HG02610 (cell line): Measurements from ENCODE around the gene ARCN1.
"Not testable (repeated sequence)": the region's sequence is repeated elsewhere in the genome, so short reads cannot be mapped to it uniquely, and the experiment has no call there.

Source experiments
- ATAC-seq: cut with Tn5 transposase; IDR thresholded peaks from one replicate; pipeline ENCODE4 v1.9.1; 2021; ENCODE audit warnings: mild to moderate bottlenecking, moderate library complexity; ENCODE audit not compliant: unreplicated experiment

ARCN1 gene

DNA sequence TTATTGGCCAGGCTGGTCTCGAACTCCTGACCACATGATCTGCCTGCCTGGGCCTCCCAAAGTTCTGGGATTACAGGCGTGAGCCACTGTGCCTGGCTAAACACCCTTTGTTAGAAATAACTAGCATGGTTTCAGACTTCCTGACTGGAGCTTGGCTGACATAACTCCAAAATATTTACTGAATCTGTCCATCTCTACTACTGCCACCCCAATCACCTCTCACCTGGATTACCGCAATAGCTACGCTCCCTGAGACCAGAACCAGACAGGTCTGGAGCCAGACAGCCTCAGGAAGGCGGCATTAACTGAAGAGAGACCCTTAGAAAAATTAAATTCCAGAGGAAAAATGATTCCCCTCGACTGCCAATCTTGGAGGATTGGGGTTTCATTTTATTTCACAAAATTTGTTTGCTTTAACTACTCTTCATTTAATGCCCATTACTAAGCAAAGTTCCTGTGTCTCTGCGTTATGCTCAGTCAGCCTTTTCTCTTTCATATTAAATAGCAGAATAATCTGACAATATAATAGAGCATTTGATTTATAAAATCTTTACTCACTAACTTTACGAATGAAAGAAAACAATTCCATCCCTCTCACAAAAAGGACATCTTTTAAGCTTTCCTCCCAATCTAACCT, 28.1 kb upstream of the ARCN1 start:
- no peak for ATAC-seq

GRCh38 chr11:118544647-118545010, 27.6 kb upstream of the ARCN1 start:
- ATAC-seq: no peak

DNA sequence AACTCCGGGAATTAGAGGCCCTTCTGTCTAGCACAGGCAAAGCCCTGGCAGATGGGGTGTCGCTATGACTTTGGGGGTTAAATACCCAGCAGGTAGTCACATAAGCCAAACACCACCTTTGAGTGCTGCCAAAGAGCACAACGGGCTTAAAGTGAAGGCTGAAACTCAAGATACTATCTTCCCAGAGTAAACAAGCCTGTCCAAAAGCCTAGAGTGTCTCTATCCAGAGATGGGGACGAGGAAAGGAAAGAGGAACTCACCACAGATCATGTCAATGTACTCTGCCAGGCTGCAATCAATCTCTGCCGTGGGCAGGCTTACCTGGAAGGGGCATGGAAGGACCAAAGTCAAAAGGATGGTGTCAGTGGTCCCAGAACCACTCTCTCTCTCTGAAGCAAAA, 26.7 kb upstream of the ARCN1 start:
- ATAC-seq: no peak

DNA sequence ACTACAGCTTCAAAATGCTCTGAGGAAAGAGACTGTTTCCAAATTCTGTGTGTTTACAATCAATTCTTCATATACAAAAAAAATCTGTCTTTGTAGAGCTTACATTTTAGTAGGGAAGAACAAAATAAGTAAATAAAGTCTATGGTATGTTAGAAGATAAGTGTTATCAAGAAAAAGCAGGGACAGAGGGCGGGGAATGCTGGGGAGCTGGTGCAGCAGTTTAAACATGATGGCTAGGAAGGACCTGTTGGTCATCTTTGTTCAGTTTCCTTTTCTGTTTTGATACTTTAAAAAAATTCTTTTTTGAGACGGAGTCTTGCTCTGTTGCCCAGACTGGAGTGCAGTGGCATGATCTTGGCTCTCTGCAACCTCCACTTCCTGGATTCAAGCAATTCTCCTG, 25.1 kb upstream of the ARCN1 start:
- ATAC-seq: no peak

DNA sequence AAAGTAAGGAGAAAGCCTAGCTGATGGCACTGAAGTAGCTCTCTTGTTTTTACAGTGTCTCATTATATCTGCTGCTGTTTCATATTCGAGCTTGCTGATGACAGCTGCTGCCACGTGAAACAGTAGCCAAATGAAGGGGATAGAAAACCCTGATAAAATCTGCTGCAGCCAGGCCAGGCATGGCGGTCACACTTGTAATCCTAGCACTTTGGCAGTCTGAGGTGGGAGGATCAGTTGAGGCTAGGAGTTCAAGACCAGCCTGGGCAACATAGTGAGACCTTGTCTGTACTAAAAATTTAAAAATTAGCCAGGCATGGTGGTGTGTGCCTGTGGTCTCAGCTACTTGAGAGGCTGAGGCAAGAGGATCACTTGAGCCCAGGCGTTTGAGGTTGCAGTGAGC, 19.9 kb upstream of the ARCN1 start:
- no peak for ATAC-seq

DNA sequence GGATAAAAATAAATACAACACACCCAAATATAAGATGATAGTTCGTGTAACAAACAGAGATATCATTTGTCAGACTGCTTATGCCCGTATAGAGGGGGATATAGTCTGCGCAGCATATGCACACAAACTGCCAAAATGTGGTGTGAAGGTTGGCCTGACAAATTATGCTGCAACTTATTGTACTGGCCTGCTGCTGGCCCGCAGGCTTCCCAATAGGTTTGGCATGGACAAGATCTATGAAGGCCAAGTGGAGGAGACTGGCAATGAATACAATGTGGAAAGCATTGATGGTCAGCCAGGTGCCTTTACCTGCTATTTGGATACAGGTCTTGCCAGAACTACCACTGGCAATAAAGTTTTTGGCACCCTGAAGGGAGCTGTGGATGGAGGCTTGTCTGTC, 11.4 kb upstream of the ARCN1 start:
- ATAC-seq: no peak

GRCh38 chr11:118565051-118565450, 7.2 kb upstream of the ARCN1 start:
- no peak for ATAC-seq

DNA sequence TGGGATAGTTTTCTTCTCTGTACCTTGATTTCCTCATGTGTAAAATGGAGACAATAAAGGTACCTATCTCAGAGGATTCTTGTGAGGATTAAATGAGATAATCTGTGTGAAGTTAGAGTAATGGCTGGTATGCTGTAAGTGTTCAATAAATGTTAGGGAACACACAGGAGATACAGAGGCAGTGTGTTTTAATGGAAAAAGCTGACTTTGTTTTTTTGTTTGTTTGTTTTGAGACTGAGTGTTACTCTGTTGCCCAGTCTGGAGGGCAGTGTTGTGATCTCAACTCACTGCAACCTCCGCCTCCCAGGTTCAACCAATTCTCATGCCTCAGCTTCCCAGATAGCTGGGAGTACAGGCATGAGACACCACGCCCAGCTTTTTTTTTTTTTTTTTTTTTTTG, 2.5 kb upstream of the ARCN1 start:
- no peak for ATAC-seq

DNA sequence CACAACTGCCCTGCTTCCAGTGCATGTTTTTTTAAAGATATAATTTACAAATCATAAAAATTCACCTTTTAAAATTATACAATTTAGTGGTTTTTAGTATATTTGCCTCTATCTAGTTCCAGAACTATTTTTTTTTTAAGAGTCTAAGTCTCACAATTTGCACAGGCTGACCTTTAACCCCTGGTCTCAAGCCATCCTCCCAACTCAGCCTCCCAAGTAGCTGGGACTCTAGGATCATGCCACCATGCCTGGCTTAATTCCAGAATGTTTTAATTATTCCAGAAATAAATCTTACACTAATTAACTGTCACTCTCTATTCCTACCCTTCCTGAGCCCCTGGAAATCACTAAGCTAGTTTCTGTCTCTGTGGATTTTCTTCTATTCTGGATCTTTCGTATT, 1.4 kb upstream of the ARCN1 start:
- ATAC-seq: no peak

- ATAC-seq: not testable (repeated sequence)
These were observed 528 bp upstream of the ARCN1 start for GRCh38 chr11:118571701-118572060.

DNA sequence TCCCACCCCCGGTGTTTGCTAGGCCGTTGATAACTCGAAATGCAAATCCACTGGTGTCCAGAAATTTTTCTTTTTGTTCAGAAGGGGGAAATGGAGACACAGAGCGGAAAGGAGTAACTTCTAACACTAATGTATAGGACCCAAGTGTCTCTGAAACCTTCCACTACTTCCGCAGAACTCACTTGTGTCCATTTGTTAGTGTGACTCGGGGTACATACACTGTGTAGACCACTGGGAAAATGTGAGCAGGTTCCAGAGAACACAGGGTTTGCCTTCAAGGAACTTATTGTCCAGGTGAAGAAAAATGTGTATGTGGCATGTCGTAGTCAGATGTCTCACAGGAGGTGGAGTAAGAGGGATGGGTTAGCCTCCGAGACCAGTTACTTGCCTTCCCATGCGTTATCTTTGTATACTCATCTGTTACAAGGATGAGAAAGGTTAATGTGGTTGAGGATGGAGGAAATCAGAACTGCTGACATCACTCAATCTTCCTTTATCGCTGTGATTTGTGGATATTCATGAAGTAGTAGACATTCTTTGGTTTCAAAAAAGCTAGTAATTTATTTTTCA, 857 bp downstream of the ARCN1 start:
- peak; percentile 29 for ATAC-seq

DNA sequence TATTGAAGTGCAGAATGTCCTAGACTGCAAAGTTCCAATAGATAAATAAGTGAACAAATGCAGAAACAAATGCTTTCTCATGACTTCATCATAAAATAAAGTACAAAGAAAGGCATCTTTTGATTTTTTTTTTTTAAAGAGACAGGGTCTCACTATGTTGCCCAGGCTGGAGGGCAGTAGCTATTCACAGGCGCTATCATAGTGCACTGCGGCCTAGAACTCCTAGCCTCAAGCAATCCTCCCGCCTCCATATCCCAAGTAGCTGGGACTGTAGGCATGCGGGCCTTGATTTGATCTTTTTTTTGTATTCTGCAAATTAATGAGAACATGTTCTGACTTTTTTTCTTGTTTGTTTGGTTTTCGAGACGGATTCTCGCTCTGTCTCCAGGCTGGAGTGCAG, 2.4 kb downstream of the ARCN1 start:
- ATAC-seq: no peak

DNA sequence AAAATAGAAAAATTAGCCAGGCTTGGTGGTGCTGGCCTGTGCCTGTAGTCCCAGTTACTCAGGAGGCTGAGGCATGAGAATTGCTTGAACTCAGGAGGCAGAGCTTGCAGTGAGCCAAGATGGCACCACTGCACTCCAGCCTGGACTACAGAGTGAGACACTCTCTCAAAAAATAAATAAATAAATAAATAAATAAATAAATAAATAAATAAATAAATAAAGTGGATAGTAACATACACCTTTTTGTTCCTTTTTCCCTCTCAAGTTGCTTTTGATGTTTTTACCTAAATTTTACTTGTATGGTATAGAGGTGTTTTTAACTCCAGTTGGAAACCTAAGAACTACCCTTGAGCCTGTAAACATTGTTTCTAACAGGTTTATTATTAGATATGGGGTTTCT, 5.8 kb downstream of the ARCN1 start:
- ATAC-seq: not testable (repeated sequence)

DNA sequence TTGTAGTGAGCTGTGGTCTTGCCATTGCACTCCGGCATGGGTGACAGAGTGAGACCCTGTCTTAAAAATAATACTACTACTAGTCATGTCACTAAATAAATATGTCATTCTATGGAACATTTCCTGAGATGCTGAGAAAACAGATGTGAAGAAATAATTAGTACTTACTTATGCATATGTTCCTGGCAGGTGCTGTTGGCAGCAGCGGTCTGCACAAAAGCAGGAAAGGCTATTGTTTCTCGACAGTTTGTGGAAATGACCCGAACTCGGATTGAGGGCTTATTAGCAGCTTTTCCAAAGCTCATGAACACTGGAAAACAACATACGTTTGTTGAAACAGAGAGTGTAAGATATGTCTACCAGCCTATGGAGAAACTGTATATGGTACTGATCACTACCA, 8.8 kb downstream of the ARCN1 start:
- ATAC-seq: no peak

GRCh38 chr11:118587952-118588351, 15.7 kb downstream of the ARCN1 start:
- no peak for ATAC-seq

- no peak for ATAC-seq
These were observed 20.6 kb downstream of the ARCN1 start for GRCh38 chr11:118592616-118593367.

DNA sequence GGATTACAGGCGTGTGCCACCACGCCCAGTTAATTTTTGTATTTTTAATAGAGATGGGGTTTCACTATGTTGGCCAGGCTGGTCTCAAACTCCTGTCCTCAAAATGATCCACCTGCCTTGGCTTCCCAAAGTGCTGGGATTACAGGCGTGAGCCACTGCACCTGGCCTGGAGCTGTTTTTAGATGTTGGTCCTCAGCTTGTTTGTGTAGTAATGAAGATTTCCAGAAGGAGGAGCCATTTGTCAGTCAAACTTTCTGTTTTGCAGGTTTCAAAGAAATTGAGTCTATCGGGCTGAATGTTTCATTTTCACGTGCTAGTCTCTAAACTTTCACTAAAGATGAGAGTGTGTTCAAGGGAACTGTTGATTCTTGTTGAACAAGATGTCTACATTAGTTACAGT, 22.8 kb downstream of the ARCN1 start:
- not testable (repeated sequence) for ATAC-seq

GRCh38 chr11:118596224-118597146, 24.3 kb downstream of the ARCN1 start:
- ATAC-seq: no peak

DNA sequence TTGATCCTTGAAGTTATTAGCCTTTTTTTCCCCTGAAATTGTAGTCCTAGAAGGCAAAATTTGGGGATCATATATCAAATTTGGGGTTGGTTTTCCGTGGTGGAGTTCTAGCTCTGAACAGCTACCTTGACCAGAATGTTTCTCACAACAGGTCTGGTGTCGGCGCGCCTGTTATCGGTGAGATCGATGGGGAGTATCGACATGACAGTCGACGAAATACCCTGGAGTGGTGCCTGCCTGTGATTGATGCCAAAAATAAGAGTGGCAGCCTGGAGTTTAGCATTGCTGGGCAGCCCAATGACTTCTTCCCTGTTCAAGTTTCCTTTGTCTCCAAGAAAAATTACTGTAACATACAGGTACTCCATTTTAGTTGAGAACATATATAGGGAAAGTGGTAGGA, 25.3 kb downstream of the ARCN1 start:
- no peak for ATAC-seq

DNA sequence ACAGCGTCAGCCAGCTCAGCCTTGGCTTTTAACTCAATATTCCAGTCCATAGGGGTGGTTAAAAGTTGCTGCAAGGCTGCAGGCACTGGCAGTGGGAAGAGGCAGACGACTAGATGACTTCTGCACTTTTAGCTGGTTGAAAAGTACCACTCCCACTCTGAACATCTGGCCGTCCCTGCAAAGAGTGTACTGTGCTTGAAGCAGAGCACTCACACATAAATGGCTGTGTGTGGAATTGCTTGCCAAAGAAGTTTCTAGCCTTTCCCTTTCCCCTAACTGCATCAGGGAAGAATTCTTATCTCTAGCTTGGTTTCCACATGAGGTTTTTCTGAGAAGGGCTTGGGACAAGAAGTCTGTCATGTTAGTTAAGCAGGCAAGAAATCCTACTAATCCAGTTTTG, 30.1 kb downstream of the ARCN1 start:
- no peak for ATAC-seq

GRCh38 chr11:118603709-118604108, 31.5 kb downstream of the ARCN1 start:
- ATAC-seq: not testable (repeated sequence)
